ENCODE data around the gene GARIN1A. TPM values are rescaled to one million over a fixed set of nuclear protein-coding genes. Genes with fewer than 3 reads are reported as not detected.
"Not testable (repeated sequence)": the region's sequence is repeated elsewhere in the genome, so short reads cannot be mapped to it uniquely, and the experiment has no call there.

Gene GARIN1A
- total and polyA plus RNA-seq, 4 donors, result 0.50 to 5.4 (median 2.9) TPM

DNA sequence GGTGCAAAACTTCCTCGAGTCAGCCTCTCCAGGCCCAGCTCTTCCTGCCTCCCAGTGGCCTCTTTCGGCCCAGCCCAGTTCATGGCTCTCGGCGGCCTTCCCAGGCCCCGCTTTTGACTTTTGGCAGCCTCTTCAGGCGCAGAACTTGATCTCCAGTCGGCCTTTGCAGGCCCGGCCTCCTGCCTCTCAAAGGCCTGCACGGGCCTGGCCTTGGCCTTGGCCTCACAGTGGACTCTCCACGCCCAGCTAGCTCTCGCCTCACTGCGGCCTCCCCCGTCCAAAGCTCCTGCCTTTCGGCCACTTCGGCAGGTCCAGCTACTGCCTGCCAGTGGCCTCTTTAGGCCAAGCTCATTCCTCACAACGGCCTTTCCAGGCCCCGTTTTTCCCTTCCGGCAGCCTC is 17.6 kb upstream of the GARIN1A start:
- not testable (repeated sequence) for H3K4me1 ChIP-seq (ENCODE audit: control insufficient read depth, insufficient read depth, low read length); H3K9me3 ChIP-seq (ENCODE audit: control insufficient read depth, insufficient read depth, low read length); H3K27ac ChIP-seq (ENCODE audit: low read depth, low read length); H3K27me3 ChIP-seq (ENCODE audit: control insufficient read depth, insufficient read depth, low read length); DNase-seq (ENCODE audit: low read depth in 4 of 6, low spot score in 6 of 6); H3K4me3 ChIP-seq (ENCODE audit: low read depth, low read length)
- WGBS (ENCODE audit: insufficient coverage), result 94% methylated on average over 14 of the region's 18 CpGs
- peaks cover 35% of the 10 kb centered on the region for H3K36me3 ChIP-seq (ENCODE audit: control insufficient read depth, insufficient read depth, low read length)

DNA sequence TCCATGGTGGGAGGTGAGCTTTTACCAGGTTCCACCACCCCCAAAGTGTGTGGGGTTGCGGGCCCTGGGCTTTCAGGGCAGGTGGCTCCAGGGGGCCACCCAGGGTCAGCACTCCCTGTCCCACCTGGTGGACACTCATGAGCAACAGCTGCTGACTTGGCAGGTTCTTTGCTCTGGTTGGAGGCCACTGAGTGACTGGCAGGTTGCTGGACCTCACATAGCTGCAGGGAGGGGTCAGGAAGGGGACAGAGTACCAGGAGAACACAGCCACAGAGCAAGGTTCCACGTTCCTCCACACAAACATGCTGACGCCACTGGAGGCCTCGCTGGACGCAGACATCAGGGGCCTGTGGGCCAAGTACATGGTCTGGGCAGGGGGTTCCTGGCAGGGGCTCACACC is 13.7 kb upstream of the GARIN1A start:
- not testable (repeated sequence) for H3K27me3 ChIP-seq (ENCODE audit: control insufficient read depth, insufficient read depth, low read length); H3K4me1 ChIP-seq (ENCODE audit: control insufficient read depth, insufficient read depth, low read length); H3K27ac ChIP-seq (ENCODE audit: low read depth, low read length); DNase-seq (ENCODE audit: low read depth in 4 of 6, low spot score in 6 of 6); H3K9me3 ChIP-seq (ENCODE audit: control insufficient read depth, insufficient read depth, low read length); H3K4me3 ChIP-seq (ENCODE audit: low read depth, low read length)
- WGBS (ENCODE audit: insufficient coverage), result no CpG with 5 or more reads among the region's 5 CpGs
- peaks cover 17% of the 10 kb centered on the region for H3K36me3 ChIP-seq (ENCODE audit: control insufficient read depth, insufficient read depth, low read length)

DNA sequence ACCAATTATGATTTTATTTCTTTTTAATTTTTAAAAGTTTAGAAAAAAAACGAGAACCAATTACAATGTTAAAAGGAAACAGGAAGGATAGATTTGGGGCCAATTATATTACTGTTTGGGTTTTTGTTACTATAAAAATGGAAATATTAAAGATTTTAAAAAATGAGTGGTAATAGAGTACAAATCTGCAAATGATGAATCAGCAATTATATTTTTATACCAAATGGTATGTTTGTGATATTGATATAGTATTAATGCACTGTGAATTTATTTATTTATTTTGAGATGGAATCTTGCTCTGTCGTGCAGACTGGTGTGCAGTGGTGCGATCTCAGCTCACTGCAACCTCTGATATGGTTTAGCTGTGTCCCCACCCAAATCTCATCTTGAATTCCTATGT is 11.5 kb upstream of the GARIN1A start:
- WGBS (ENCODE audit: insufficient coverage), result no CpG with 5 or more reads among the region's 3 CpGs

DNA sequence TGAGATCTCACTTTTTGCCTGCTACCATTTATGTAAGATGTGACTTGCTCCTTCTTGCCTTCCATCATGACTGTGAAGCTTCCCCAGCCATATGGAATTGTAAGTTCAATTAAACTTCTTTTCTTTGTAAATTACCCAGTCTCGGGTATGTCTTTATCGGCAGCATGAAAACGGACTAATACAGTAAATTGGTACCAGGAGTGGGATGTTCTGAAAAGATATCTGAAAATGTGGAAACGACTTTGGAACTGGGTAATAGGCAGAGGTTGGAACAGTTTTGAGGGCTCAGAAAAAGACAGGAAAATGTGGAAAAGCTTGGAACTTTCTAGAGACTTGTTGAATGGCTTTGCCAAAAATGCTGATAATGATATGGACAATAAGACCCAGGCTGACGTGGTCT is 10.6 kb upstream of the GARIN1A start:
- peaks cover 4% of the 10 kb centered on the region for H3K36me3 ChIP-seq (ENCODE audit: control insufficient read depth, insufficient read depth, low read length)
- no peak overlapping the region for H3K4me3 ChIP-seq (ENCODE audit: low read depth, low read length)
- H3K27me3 ChIP-seq (ENCODE audit: control insufficient read depth, insufficient read depth, low read length), result no peaks in the 10 kb centered on the region
- peaks cover 2% of the 10 kb centered on the region for H3K9me3 ChIP-seq (ENCODE audit: control insufficient read depth, insufficient read depth, low read length)
- DNase-seq (ENCODE audit: low read depth in 4 of 6, low spot score in 6 of 6), result no peak
- H3K27ac ChIP-seq (ENCODE audit: low read depth, low read length), result no peak overlapping the region
- no peaks in the 10 kb centered on the region for H3K4me1 ChIP-seq (ENCODE audit: control insufficient read depth, insufficient read depth, low read length)
- WGBS (ENCODE audit: insufficient coverage), result 100% methylated on average over 3 of the region's 5 CpGs

More for the DNA sequence above, 11.5 kb upstream of the GARIN1A start:
- H3K36me3 ChIP-seq (ENCODE audit: control insufficient read depth, insufficient read depth, low read length), result peaks cover 4% of the 10 kb centered on the region
- no peak overlapping the region for H3K4me3 ChIP-seq (ENCODE audit: low read depth, low read length)
- peaks cover 2% of the 10 kb centered on the region for H3K9me3 ChIP-seq (ENCODE audit: control insufficient read depth, insufficient read depth, low read length)
- H3K27me3 ChIP-seq (ENCODE audit: control insufficient read depth, insufficient read depth, low read length), result no peaks in the 10 kb centered on the region
- no peaks in the 10 kb centered on the region for H3K4me1 ChIP-seq (ENCODE audit: control insufficient read depth, insufficient read depth, low read length)
- no peak for DNase-seq (ENCODE audit: low read depth in 4 of 6, low spot score in 6 of 6)
- H3K27ac ChIP-seq (ENCODE audit: low read depth, low read length), result no peak overlapping the region

DNA sequence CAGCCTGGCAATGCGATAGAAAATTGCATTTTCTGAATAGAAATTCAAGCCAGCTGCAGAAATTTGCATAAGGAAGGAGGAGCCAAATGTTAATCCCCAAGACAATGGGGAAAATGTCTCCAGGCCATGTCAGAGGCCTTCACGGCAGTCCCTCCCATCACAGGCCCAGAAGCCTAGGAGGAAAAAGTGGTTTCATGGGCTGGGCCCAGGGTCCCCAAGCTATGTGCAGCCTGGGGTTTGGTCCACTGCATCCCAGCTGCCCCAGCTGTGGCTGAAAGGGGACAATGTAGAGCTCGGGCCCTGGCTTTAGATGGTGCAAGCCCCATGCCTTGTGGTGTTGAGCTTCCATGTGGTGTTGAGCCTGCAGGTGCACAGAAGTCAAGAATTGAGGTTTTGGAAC is 10.0 kb upstream of the GARIN1A start:
- Histone ChIP-seq H3K27me3 (ENCODE audit: control insufficient read depth, insufficient read depth, low read length) (no peaks in the 10 kb centered on the region), H3K4me3 (ENCODE audit: low read depth, low read length) (no peak overlapping the region), H3K36me3 (ENCODE audit: control insufficient read depth, insufficient read depth, low read length) (peaks cover 4% of the 10 kb centered on the region), H3K27ac (ENCODE audit: low read depth, low read length) (no peak overlapping the region), H3K9me3 (ENCODE audit: control insufficient read depth, insufficient read depth, low read length) (peaks cover 2% of the 10 kb centered on the region), H3K4me1 (ENCODE audit: control insufficient read depth, insufficient read depth, low read length) (no peaks in the 10 kb centered on the region)
- WGBS (ENCODE audit: insufficient coverage), result 96% methylated on average over 3 of the region's 3 CpGs
- no peak for DNase-seq (ENCODE audit: low read depth in 4 of 6, low spot score in 6 of 6)

DNA sequence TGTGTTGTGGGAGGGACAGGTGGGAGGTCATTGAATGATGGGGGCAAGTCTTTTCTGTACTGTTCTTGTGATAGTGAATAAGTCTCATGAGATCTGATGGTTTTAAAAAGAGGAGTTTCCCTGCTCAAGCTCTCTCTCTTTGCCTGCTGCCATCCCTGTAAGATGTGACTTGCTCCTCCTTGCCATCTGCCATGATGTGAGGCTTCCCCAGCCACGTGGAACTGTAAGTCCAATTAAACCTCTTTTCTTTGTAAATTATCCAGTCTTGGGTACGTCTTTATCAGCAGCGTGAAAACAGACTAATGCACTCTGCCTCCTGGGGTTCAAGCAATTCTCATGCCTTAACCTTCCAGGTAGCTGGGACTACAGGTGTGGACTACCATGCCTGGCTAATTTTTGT is 8.9 kb upstream of the GARIN1A start:
- not testable (repeated sequence) for H3K4me1 ChIP-seq (ENCODE audit: control insufficient read depth, insufficient read depth, low read length); H3K27ac ChIP-seq (ENCODE audit: low read depth, low read length); H3K36me3 ChIP-seq (ENCODE audit: control insufficient read depth, insufficient read depth, low read length); DNase-seq (ENCODE audit: low read depth in 4 of 6, low spot score in 6 of 6); H3K4me3 ChIP-seq (ENCODE audit: low read depth, low read length); H3K9me3 ChIP-seq (ENCODE audit: control insufficient read depth, insufficient read depth, low read length); H3K27me3 ChIP-seq (ENCODE audit: control insufficient read depth, insufficient read depth, low read length)
- WGBS (ENCODE audit: insufficient coverage), result 88% methylated on average over 3 of the region's 3 CpGs

DNA sequence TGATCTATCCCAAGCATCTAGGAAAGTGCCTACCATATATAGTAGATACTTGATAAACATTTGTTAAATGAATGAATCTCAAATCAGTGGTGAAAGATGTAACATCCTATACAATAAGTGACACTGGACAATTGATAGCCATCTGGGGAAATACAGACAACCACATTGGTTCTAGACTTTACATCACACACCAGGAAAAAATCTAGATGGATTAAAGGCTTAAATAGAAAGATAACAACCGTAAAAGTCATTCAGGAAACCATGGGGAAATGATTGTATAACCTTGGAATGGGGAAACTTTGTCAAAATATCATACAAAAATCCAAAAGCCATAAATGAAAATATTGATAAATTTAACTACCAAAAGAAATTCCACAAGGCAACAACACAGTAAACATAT is 7.0 kb upstream of the GARIN1A start:
- no peak for DNase-seq (ENCODE audit: low read depth in 4 of 6, low spot score in 6 of 6)
- Histone ChIP-seq H3K36me3 (ENCODE audit: control insufficient read depth, insufficient read depth, low read length) (no peaks in the 10 kb centered on the region), H3K27ac (ENCODE audit: low read depth, low read length) (no peak overlapping the region), H3K9me3 (ENCODE audit: control insufficient read depth, insufficient read depth, low read length) (peaks cover 2% of the 10 kb centered on the region), H3K4me1 (ENCODE audit: control insufficient read depth, insufficient read depth, low read length) (no peaks in the 10 kb centered on the region), H3K4me3 (ENCODE audit: low read depth, low read length) (no peak overlapping the region), H3K27me3 (ENCODE audit: control insufficient read depth, insufficient read depth, low read length) (no peaks in the 10 kb centered on the region)
- no CpG with 5 or more reads among the region's 1 CpG for WGBS (ENCODE audit: insufficient coverage)

DNA sequence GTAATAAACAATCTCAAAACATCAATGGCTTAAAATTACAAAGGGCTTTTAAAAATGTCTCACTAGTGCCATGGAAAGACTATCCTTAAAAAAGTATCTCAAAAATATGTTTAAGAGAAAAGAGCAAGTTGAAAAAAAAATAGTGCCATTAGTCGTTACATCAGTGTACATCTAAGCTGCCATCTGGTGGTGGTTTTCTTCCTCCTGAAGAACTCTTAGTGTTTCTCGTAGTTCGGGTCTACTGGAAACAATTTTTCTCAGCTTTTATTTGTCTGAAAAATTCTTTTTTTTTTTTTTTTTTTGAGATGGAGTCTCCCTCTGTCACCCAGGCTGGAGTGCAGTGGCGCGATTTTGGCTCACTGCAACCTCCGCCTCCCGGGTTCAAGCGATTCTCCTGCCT is 5.9 kb upstream of the GARIN1A start:
- Histone ChIP-seq H3K9me3 (ENCODE audit: control insufficient read depth, insufficient read depth, low read length) (peaks cover 2% of the 10 kb centered on the region), H3K36me3 (ENCODE audit: control insufficient read depth, insufficient read depth, low read length) (no peaks in the 10 kb centered on the region), H3K4me3 (ENCODE audit: low read depth, low read length) (no peak overlapping the region), H3K4me1 (ENCODE audit: control insufficient read depth, insufficient read depth, low read length) (no peaks in the 10 kb centered on the region), H3K27me3 (ENCODE audit: control insufficient read depth, insufficient read depth, low read length) (no peaks in the 10 kb centered on the region), H3K27ac (ENCODE audit: low read depth, low read length) (no peak overlapping the region)
- peak in 2 of 6 donors; percentile 10 to 35 for DNase-seq (ENCODE audit: low read depth in 4 of 6, low spot score in 6 of 6)
- WGBS (ENCODE audit: insufficient coverage), result no CpG with 5 or more reads among the region's 8 CpGs

DNA sequence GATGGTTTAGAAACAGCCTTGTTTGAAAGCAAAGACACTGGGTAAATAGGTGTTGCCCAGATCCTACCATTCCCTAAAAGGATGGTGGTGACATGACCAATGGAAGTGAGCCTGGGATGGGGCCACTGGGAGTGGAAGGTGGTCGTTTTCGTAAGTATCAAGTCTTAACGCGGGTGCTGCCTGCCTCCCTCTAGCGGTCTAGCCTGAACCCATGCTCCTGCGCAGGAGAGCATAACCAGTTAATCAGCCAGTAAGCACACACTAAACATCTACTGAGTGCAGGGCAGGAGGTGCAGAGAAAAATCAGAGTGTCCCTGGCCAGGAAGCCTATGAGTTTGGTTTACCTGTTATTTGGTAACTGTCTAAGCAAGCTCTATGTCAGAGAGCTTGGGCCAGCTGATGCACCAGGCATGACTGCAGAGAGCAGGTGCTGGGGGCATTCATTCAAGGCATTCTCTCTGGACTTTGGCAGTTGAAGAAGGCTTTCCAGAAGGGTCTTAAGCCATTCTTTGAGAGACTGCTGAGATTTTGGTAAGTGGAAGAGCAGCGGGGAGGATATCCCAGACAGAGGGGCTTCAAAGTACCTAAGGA is 930 bp downstream of the GARIN1A start:
- H3K27ac ChIP-seq (ENCODE audit: low read depth, low read length), result no peak overlapping the region
- no peak overlapping the region for H3K4me3 ChIP-seq (ENCODE audit: low read depth, low read length)
- 12% methylated on average over 6 of the region's 7 CpGs for WGBS (ENCODE audit: insufficient coverage)
- peaks cover 4% of the 10 kb centered on the region for H3K4me1 ChIP-seq (ENCODE audit: control insufficient read depth, insufficient read depth, low read length)
- H3K9me3 ChIP-seq (ENCODE audit: control insufficient read depth, insufficient read depth, low read length), result no peaks in the 10 kb centered on the region
- DNase-seq (ENCODE audit: low read depth in 4 of 6, low spot score in 6 of 6), result peak in 2 of 6 donors; percentile 37 to 69
- no peaks in the 10 kb centered on the region for H3K27me3 ChIP-seq (ENCODE audit: control insufficient read depth, insufficient read depth, low read length)
- no peaks in the 10 kb centered on the region for H3K36me3 ChIP-seq (ENCODE audit: control insufficient read depth, insufficient read depth, low read length)

DNA sequence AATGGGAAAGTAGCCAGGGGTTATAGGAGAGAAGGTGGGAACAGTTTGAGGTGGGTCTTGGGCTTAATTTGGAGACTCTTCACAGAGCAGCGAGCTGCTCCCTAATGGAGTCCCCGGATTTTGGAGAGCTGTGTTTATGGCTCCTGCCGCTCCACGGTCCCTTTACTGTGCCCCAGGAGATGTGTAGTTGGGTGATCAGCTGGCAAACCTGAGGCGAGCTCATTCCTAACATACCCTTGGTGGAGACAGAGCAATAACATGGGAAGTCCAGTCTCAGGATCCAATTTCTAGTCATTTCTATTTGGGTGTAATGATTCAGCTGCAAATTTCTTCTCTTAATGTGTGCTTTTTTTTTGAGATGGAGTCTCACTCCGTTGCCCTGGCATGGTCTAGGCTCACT is 1.5 kb downstream of the GARIN1A start:
- 76% methylated on average over 5 of the region's 6 CpGs for WGBS (ENCODE audit: insufficient coverage)
- no peak overlapping the region for H3K4me3 ChIP-seq (ENCODE audit: low read depth, low read length)
- no peak for DNase-seq (ENCODE audit: low read depth in 4 of 6, low spot score in 6 of 6)
- no peaks in the 10 kb centered on the region for H3K36me3 ChIP-seq (ENCODE audit: control insufficient read depth, insufficient read depth, low read length)
- H3K9me3 ChIP-seq (ENCODE audit: control insufficient read depth, insufficient read depth, low read length), result no peaks in the 10 kb centered on the region
- peaks cover 4% of the 10 kb centered on the region for H3K4me1 ChIP-seq (ENCODE audit: control insufficient read depth, insufficient read depth, low read length)
- no peaks in the 10 kb centered on the region for H3K27me3 ChIP-seq (ENCODE audit: control insufficient read depth, insufficient read depth, low read length)
- no peak overlapping the region for H3K27ac ChIP-seq (ENCODE audit: low read depth, low read length)
